Measurements from ENCODE around the gene PGAP1.

PGAP1 gene

GRCh38 chr2:196926562-196927375 lies at the start of gene PGAP1:
Gene PGAP1, minus strand, starts transcription at chr2:196926707. Its CDS starts 91 bp downstream, at chr2:196926616.
- peak; percentile 91 for DNase-seq

GRCh38 chr2:196974970-196975369 lies 48.5 kb upstream of the PGAP1 start:
- no peak for DNase-seq

- DNase-seq = no peak
Observed at GRCh38 chr2:196971574-196972279, 45.2 kb upstream of the PGAP1 start.

- no peak for DNase-seq
Observed at GRCh38 chr2:196970099-196970498, 43.6 kb upstream of the PGAP1 start.

GRCh38 chr2:196968516-196968915 lies 42.0 kb upstream of the PGAP1 start:
- DNase-seq = no peak

- DNase-seq = no peak
Observed at GRCh38 chr2:196967775-196968174, 41.3 kb upstream of the PGAP1 start.

- DNase-seq = no peak
Observed at GRCh38 chr2:196967116-196967515, 40.6 kb upstream of the PGAP1 start.

- DNase-seq = no peak
Observed at GRCh38 chr2:196966061-196966460, 39.6 kb upstream of the PGAP1 start.

GRCh38 chr2:196965651-196966050 lies 39.1 kb upstream of the PGAP1 start:
- no peak for DNase-seq

GRCh38 chr2:196963961-196964360 lies 37.5 kb upstream of the PGAP1 start:
- DNase-seq = no peak

- no peak for DNase-seq
Observed at GRCh38 chr2:196963043-196963442, 36.5 kb upstream of the PGAP1 start.

GRCh38 chr2:196962325-196962724 lies 35.8 kb upstream of the PGAP1 start:
- DNase-seq = no peak

GRCh38 chr2:196961889-196962288 lies 35.4 kb upstream of the PGAP1 start:
- no peak for DNase-seq

- no peak for DNase-seq
Observed at GRCh38 chr2:196959734-196960338, 33.3 kb upstream of the PGAP1 start.

- no peak for DNase-seq
Observed at GRCh38 chr2:196959281-196959680, 32.8 kb upstream of the PGAP1 start.

GRCh38 chr2:196957881-196958525 lies 31.5 kb upstream of the PGAP1 start:
- DNase-seq = no peak

GRCh38 chr2:196957442-196957841 lies 30.9 kb upstream of the PGAP1 start:
- DNase-seq = no peak

GRCh38 chr2:196956069-196956468 lies 29.6 kb upstream of the PGAP1 start:
- no peak for DNase-seq

- DNase-seq = no peak
Observed at GRCh38 chr2:196955036-196955435, 28.5 kb upstream of the PGAP1 start.

GRCh38 chr2:196954001-196954400 lies 27.5 kb upstream of the PGAP1 start:
- DNase-seq = no peak

- DNase-seq = no peak
Observed at GRCh38 chr2:196952936-196953335, 26.4 kb upstream of the PGAP1 start.

GRCh38 chr2:196951973-196952372 lies 25.5 kb upstream of the PGAP1 start:
- no peak for DNase-seq

GRCh38 chr2:196949116-196949515 lies 22.6 kb upstream of the PGAP1 start:
- no peak for DNase-seq
